Measurements from ENCODE around the gene NAB1.

- TF ChIP-seq, protein P1, sequence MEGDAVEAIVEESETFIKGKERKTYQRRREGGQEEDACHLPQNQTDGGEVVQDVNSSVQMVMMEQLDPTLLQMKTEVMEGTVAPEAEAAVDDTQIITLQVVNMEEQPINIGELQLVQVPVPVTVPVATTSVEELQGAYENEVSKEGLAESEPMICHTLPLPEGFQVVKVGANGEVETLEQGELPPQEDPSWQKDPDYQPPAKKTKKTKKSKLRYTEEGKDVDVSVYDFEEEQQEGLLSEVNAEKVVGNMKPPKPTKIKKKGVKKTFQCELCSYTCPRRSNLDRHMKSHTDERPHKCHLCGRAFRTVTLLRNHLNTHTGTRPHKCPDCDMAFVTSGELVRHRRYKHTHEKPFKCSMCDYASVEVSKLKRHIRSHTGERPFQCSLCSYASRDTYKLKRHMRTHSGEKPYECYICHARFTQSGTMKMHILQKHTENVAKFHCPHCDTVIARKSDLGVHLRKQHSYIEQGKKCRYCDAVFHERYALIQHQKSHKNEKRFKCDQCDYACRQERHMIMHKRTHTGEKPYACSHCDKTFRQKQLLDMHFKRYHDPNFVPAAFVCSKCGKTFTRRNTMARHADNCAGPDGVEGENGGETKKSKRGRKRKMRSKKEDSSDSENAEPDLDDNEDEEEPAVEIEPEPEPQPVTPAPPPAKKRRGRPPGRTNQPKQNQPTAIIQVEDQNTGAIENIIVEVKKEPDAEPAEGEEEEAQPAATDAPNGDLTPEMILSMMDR (IDR thresholded peaks at IDR 0.05): no peak
- TF ChIP-seq EZH2phosphoT487 (IDR thresholded peaks at IDR 0.05) (no peak), EZH2 (IDR thresholded peaks at IDR 0.05) (no peak)
Measured at GRCh38 chr2:190717306-190717705, 68.4 kb downstream of the NAB1 start.
